HG03439 (cell line): Measurements from ENCODE around the gene TRIM17.

Experiments used
- ATAC-seq: cut with Tn5 transposase; IDR thresholded peaks from one replicate; pipeline ENCODE4 v1.9.1; 2021; ENCODE audit warnings: mild to moderate bottlenecking, moderate library complexity; ENCODE audit not compliant: unreplicated experiment

TRIM17 gene

GRCh38 chr1:228416217-228416933 is at the start of gene TRIM17:
TRIM17 (minus strand) TSS chr1:228416861; CDS start chr1:228415072, 1,789 bp downstream.
- no peak for ATAC-seq

- ATAC-seq, result no peak
These were observed 49.0 kb upstream of the TRIM17 start for GRCh38 chr1:228465571-228466146.

GRCh38 chr1:228465141-228465540 is 48.5 kb upstream of the TRIM17 start:
- no peak for ATAC-seq

- peak; percentile 86 for ATAC-seq
These were observed 47.9 kb upstream of the TRIM17 start for GRCh38 chr1:228464487-228464983.

GRCh38 chr1:228463559-228464455 is 47.1 kb upstream of the TRIM17 start:
- ATAC-seq, result peak; percentile 47

GRCh38 chr1:228463009-228463558 is 46.4 kb upstream of the TRIM17 start:
- ATAC-seq, result no peak

- no peak for ATAC-seq
These were observed 45.9 kb upstream of the TRIM17 start for GRCh38 chr1:228462560-228462959.

GRCh38 chr1:228460821-228461220 is 44.2 kb upstream of the TRIM17 start:
- no peak for ATAC-seq

- ATAC-seq, result peak; percentile 19
These were observed 42.7 kb upstream of the TRIM17 start for GRCh38 chr1:228459091-228459993.

GRCh38 chr1:228457396-228458176 is 40.9 kb upstream of the TRIM17 start:
- ATAC-seq, result peak; percentile 90

- ATAC-seq, result peak; percentile 5
These were observed 40.3 kb upstream of the TRIM17 start for GRCh38 chr1:228457017-228457395.

- ATAC-seq, result no peak
These were observed 39.8 kb upstream of the TRIM17 start for GRCh38 chr1:228456252-228457016.

- no peak for ATAC-seq
These were observed 39.1 kb upstream of the TRIM17 start for GRCh38 chr1:228455715-228456114.

- no peak for ATAC-seq
These were observed 37.6 kb upstream of the TRIM17 start for GRCh38 chr1:228454238-228454637.

GRCh38 chr1:228453614-228454013 is 37.0 kb upstream of the TRIM17 start:
- ATAC-seq, result no peak

GRCh38 chr1:228453022-228453560 is 36.4 kb upstream of the TRIM17 start:
- no peak for ATAC-seq

GRCh38 chr1:228452194-228453021 is 35.7 kb upstream of the TRIM17 start:
- no peak for ATAC-seq
